HG02678 (cell line): ENCODE measurements around the gene HIVEP2.
A peak's percentile ranks its signal among the peaks of the same experiment; 100 is the strongest.

Experiments
- ATAC-seq: cut with Tn5 transposase; IDR thresholded peaks from one replicate; pipeline ENCODE4 v1.9.1; 2021; ENCODE audit warnings: mild to moderate bottlenecking, moderate library complexity; ENCODE audit not compliant: unreplicated experiment

The HIVEP2 gene

DNA sequence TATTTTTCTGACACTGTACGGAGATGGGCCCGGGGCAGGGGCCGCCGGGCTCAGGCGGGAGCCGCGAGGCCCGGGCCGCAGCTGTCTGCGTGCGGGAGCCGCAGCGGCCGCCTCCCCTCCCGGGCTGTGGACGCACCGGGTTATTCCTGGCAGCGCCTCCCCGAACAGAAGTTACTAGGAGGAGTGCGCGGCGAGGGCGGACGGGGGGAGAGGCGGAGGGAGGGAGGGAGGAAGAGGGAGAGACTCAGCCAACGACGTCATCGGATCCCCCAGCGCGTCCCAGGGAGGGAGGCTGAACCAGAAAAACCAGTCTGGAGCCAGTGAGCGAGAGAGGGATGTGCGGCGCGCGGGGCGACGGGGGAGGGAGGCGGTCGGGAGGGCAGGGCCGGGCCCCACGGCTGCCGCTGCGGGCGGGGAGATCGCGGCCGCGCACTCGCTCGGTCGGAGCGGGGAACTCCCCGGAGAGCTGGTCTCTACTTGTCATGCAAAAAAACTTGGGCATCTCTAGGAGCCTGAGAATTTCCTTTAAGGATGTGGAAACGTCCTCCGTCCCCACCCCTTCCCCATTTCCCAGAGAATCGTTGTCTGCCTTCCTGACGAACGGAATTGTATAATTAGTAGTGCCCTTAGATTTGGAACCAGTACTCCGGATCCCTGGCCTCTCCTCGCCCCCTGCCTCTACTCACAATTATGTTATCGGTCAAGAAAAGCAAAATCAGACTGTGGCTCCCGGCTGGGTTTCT is 1.4 kb upstream of the HIVEP2 start:
- peak; percentile 25 for ATAC-seq

DNA sequence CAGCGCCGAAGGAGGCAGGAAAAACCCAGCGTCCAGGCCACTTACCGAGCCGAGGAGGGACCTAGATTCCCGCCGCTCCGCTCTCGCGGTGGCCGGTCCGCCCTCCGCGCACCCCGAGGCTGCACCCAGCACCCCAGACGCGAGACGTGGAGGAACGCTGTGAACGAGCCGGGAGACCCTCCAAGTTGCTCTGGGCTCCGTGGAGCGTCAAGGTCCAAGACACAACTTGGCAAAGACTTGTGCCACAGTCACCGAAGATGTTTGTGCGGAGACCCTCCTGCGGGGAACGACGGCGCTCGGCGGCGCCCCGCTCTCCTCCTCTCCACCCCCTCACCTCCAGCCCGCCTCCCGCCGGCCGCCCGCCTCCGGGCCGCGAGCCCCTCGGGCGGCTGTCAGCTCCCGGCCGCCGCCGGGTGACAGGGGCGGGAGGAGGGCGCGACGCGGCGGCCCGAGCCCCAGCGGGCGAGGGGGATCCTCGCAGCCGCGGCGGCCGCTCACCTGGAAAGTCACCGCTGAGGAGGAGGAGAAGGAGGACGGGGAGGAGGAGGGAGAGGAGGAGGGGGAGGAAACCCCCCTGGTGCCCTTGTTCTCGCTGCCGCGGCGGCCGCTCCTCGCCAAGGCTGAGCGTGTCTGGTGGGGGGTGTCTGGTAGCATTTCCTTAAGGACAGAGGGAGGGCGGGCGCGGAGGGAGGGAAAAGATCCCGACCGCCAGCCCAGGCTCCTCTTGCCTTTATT is 637 bp upstream of the HIVEP2 start:
- peak; percentile 10 for ATAC-seq

DNA sequence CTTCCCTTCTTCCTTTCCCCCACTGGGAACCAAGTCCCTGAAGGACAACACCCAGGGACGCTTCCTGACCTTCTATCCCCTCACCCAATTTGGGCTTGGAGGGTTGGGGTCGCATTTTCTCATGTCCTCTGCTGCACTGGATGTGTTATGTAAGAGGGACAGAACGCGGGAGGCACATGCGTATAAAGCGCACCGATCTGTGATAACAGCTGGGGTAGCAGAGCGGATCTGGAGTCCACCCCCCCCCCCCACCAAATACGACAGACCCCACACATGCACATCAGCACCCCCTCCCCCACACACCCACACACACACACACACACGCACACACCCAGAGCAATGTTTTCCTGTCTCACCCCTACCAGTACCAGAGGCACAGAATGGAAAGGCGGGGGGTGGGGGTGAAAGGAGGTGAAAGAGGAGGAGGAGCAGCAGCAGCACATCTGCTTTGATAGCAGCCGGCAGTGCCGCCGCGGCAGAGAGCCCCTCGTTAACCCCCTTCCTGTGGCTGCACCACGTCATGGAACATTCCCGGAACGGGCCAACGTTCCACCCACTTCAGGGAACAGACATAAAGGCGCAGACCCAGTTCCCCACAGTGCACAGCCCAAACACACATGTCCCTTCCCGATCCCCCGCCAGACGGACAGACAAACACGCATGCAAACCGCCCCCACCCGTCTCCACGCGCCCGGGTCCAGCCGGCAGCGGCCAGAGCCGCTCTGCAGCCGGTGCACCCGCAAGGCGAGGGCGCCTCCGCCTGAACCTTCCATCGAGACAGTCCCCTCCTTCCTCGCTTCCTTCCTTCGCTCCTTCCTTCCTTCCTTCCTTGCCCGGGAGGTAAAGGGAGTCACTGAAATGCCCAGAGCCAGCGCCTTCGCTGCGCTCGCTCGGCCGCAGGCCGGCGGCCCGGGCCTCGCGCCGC is 590 bp downstream of the HIVEP2 start:
- ATAC-seq, result peak; percentile 6

DNA sequence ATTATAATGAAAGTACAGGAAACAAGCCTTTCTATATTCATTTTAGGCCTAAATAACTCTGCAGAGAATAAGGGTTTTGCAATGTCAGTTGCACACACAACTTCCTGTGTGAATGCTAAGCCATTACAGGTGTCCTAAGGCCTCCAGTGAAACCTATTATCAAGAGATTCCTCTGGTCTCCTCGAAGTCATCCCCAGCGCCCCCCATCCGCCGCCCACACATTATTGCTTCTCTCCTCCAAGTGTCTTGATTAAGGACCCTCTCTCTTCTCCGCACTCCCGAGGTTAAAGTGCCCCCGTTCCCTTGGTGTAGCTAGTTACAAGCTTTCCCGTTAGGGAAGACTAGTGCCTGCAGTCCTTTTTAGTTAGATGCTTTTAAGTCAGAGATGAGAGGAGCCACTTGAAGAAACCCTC is 1.3 kb downstream of the HIVEP2 start:
- no peak for ATAC-seq

DNA sequence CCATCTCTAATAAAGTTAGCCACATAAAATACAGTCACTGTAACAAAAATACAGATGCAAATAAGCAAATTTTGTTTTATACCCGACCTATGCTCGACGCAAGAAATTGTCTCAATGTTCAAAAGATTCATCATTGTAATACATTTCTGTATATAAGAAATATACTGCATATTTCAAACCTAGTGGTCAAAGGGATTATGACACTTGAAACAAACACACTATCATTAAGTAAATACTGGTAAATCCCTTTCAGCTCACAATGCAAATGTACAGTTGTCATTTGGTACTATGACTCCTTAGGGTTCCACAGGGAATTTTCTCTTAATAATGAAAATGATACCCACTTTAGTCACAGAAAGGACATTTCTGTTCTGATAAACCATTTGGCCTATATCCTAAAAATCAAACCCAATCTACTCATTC is 2.2 kb downstream of the HIVEP2 start:
- ATAC-seq, result no peak

DNA sequence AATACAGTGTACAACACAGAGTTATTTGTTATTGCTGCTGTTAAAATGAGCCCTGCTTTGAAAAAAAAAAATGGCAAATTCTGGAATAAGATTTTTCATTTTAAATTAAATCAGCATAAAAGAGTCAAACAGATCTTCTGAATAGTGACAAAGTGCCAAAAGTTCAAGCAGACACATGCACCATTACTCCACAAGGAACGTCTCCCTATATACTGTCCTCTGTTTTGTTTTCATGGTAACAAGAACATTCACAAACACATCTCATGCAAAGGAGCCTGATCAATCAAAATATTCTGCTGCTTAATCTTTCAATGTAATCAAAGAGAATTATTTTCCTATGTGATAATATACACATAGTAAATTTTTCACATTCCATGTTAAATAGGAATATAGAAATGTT is 2.7 kb downstream of the HIVEP2 start:
- no peak for ATAC-seq

DNA sequence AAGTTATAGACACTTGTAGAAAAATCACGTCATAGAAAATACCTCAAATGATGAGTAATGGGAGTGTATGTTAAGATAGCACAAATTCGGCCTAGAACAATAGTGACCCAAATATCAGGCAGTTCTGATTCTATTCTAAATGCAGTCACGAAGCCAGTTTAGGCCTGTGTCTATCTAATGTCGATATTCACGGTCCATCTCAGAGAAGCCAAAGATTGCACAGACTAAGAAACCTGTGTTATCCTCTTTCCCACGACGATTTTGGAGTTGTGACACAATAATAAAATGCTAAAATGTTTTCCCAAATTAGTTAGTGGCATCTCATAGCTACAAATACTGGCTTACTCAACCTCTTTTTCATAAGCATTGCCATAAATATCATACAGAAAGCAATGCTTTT is 4.0 kb downstream of the HIVEP2 start:
- no peak for ATAC-seq

DNA sequence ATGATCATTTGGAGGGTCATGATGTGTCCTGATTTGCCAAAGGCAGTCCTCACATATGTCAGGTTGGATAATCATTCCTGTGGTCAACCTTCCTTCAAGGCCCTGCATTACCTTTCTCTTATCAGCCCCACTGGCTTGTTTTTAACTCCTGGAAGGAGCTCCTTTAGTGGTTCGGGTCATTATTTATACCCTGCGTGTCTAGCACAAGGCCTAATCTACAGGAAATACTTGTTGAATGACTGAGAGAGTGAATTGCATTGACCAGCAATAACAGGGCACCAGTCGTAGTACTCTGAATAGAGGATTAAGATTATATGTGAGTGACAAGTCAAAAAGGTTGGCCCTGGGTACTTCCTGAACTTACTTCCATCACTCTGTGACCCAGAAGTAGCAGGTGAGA is 4.5 kb downstream of the HIVEP2 start:
- no peak for ATAC-seq

DNA sequence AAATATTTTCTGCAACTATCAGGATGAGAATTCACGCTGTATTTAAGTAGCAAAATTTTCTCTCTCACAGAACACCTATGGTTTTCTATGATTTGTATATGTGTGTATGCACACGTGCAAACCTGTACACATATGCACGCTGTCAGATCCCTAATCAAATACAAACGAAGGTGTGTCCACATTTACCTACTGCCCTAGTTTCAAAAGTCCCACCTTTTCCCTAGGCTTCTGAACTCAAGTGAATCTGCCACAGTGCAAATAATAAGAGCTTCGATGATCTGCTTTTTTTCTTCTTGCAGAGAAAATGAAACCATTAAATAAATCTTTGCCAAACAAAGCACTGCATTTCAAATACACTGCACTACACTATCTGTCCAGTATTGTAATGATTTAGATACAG is 6.5 kb downstream of the HIVEP2 start:
- ATAC-seq, result no peak

DNA sequence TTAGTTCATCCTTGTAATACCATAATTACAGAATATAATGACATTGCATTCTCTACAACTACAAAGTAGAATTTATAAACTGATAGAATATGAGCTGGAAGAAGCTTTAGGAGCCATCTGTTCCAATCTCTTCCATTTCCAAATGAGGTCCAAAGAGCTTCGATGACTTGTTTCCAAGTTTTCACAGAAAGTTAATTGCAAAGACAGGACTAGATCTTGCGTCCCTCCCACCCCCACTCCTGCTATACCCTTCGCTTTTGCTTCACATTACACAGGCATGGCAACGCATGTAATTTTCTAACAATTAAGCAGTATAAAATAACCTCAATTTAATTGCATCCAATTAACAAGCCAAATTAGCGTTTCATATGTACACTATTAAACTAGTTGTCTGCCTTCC is 7.0 kb downstream of the HIVEP2 start:
- ATAC-seq, result no peak

DNA sequence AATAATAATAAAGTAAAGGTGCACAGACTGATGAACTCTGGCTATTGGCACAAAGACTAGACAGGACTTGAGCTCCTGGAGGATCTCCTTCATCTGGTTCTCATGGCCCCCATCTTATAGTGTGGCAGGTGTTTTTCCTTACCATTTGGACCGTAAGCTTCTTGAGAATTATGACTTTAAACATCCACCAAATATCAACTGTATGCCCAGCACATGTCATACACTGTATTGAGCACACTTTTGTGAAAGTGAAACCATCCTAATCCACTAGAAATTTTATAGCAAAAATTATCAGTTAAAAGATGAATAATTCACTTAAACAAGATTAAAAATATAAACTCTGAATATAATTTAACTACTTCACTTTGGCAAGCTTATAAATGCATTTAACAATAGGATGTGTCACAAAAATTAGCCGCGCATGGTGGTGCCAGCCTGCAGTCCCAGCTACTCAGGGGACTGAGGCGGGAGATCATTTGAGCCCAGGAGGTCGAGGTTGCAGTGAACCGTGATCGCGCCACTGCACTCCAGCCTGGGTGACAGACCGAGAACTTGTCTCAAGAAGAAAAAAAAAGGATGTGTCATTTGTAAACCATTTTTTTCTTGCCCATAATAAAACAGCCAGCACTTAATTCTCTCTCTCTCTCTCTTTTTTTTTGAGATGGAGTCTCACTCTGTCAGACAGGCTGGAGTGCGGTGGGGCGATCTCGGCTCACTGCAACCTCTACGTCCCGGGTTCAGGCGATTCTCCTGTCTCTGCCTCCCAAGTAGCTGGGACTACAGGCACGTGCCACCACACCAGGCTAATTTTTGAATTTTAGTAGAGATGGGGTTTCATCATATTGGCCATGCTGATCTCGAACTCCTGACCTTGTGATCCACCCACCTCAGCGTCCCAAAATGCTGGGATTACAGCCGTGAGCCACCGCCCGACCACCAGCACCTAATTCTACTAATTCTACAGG is 9.1 kb downstream of the HIVEP2 start:
- ATAC-seq, result peak; percentile 49

DNA sequence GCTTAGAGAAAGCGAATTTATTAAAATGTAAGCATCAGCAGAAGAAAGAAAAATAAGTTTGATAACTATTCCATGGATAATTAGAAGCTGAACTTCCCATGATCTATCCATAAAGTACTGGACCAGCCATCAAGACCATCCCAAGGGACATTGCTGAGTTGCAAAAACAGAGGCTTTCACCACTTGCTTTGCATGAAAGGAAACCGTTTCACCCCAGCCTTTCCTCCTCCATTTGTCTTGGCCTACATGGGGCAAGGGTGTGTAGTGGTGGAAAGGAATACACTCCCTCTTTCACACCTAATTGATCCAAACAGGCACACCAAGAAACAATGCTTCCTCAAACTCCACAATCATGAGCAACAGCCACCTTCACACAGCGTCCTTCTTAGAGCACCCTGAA is 10.4 kb downstream of the HIVEP2 start:
- peak; percentile 35 for ATAC-seq

DNA sequence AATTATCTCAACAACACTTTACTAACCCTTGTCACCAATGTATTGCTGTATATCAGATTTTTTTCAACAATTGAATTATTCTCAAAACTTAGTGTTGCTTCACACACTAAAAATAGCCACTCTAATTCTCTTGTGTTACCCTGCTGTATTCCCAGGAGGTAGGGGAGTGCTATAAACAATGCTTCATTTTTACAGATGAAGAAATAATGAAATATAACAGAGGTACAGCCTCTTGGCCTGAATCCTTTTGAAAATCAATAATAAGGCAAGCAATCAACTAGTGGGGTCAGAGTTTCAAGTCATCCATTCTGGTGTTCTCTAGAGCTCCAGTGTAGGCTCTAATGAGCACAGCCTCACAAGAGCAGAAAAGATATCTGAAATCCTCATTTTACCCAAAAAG is 10.9 kb downstream of the HIVEP2 start:
- no peak for ATAC-seq

DNA sequence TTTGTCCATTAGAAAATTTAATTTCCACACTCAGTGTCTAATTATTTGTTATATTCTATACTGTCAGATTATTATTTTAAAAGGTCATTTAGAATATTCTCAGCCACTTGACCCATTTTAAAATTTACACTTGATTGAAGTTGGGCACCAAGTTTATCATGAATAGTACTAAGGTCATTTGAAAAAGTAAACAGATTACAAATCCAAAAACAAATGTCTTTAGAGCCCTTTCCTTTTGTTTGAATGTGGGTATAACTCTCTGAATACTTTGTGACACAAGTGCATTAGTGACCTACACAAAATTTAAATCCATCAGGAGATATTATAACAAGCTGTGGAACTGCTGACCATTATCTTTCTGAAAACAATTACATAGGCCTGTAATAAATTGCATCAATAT is 11.3 kb downstream of the HIVEP2 start:
- no peak for ATAC-seq

DNA sequence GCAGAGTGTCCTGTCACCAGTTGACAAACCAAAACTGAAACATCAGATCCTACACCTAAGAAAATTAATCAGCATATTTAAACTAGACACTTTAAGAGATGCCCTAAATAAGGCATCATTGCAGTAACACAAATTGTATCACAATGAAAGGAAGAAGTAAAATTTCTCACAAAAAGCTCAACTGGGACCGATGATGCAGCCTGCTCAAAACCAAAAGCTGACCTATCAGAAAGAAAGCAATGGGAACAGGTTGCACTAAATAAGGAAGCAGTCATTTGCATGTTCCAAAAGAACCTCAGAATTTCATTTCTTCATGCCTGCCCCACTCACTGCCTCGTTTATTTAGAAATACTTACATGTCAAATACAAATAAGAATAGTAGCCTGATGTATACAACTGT is 12.1 kb downstream of the HIVEP2 start:
- ATAC-seq, result peak; percentile 26

DNA sequence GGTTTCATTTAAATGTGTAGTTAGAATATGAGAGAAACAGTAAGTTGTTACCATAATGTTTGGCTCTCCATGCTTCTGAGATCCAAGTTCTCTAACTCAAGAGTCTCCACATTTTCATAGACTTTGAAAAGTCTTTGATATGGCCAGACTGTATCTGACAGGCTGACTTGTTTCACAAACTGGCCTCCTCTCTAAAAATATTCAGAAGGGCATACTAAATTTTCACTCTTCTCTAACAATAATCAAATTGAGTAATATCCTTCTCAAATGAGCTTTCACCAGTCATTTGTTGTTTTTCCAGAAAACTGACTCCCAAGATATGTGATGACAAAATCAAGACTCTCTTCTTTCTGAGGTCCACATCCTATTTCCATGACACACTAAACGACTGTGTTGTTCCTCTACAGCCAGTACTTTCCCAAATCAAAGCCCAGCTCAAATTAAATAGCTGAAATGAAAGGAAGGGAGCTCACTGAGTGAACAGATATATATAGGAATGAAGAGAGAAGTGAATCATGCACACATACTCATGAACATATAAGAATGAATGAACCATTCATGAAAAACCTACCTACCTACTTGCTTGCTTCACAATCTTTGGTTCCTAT is 15.1 kb downstream of the HIVEP2 start:
- ATAC-seq, result no peak

DNA sequence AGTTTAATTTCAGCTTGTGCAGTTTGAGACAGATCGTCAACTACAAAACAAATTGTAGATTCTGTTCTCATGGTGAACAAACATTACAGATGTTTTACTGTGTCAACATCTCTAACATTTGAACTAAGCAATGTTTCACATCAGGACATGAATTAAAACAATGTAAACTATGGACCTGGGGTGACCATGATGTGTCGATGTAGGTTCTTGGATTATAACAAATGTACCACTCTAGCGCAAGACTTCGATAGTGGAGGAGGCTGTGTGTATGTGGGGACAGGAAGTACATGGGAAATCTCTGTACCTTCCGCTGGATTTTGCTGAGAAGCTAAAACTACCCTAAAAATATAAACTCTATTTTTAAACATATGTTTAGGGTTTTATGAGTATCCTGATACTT is 17.1 kb downstream of the HIVEP2 start:
- no peak for ATAC-seq

DNA sequence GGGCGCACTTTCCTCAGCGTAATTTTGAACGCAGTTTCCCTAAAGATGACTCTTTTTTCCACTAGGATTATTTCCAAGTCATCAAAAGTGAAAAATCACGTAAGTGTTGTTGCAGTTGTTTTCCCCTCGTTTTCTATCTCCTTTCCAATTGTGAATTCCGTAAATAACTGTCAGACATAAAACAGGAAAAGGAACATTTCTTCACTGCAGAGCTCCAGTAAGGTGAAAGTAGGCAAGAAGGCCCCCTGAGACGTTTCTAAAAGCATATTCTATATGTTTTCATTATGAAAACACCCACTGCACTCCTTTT is 17.8 kb downstream of the HIVEP2 start:
- no peak for ATAC-seq

DNA sequence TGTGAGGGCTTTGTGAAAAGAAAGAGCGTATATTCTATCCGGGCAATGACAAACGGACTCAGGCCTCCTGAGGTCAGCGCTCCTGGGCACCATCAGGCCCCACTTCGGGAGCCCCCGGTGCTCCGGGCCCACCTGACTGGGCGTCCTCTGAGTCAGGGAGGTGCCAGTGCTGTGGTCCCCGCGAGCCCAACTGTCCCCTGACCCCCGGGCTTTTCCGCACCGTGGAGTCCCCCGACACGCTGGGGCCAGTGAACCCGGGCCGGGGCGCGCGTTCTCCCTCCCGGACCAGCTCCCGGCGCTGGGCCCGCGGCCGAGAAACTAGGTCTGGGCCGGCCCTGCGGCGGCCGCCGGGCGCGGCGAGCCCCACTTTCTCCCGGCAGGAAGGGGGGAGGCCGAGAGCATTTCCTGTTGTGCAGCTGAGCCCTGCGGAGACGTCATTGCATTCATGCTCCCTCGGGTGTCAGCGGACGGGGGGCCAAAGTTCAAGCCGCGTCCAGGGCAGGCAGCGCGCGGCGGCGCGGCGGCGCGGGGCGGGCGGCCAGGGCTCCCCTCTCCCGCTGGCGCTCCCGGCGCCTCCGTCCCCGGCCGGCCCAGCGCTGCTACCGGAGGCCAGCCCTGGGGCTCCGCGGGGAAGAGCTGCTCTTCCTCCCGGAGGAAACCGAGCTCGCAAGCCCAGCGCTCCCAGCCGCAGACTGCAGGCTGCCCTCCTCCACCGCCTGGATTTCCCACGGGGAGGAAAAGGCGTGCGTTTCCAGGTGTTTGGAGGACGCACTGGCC is 18.3 kb downstream of the HIVEP2 start:
- ATAC-seq, result peak; percentile 94

DNA sequence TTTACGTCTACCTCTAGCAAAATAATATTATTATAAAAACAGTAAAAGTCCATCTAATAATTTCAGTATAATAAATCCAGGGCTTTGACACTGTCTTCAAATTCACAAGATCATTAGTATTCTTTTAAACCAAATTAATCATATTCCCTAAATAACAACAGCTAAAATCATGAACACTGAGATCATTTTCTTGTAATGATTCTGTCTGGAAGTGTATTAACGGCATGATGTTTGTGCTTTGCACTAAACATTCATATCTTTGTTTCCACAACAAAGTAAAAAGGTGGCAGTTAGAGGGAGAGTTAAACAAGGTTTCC is 18.8 kb downstream of the HIVEP2 start:
- no peak for ATAC-seq
